WTC11 (cell line): ENCODE data around the gene SMYD3. TPM values are rescaled to one million over a fixed set of nuclear protein-coding genes. Genes with fewer than 3 reads are reported as not detected.

Experiments
- ATAC-seq: fragments of 200-7000 bp; cut with Tn5 transposase; 2 replicates; pipeline ENCODE4 v1.10.0; 2021; ENCODE audit warnings: mild to moderate bottlenecking, moderate library complexity
- CTCF ChIA-PET: fragments of 300-600 bp; sonication (Branson Sonifier 250); formaldehyde crosslinking; loops from one replicate; lab custom pipeline; 2021; ENCODE audit warnings: antibody characterized with exemption; lab: Charles Lee
- POLR2A ChIA-PET: fragments of 350-600 bp; sonication (Branson Sonifier 250); formaldehyde crosslinking; loops from one replicate; lab custom pipeline; 2021; ENCODE audit warnings: antibody characterized with exemption; lab: Charles Lee
- DNase-seq: peaks from one replicate; pipeline ENCODE4 v3.0.0; 2021; ENCODE audit warnings: low spot score
- H3K27ac Mint-ChIP-seq: 2 replicates; pipeline ENCODE4 v1.8.0; 2021; ENCODE audit warnings: mixed read lengths
- H3K27me3 Mint-ChIP-seq: 2 replicates; pipeline ENCODE4 v1.8.0; 2021; ENCODE audit warnings: low read depth, mild to moderate bottlenecking, moderate library complexity, mixed read lengths
- H3K36me3 Mint-ChIP-seq: 2 replicates; pipeline ENCODE4 v1.8.0; 2021; ENCODE audit warnings: mixed read lengths
- H3K4me1 Mint-ChIP-seq: 2 replicates; pipeline ENCODE4 v1.8.0; 2022; ENCODE audit warnings: mixed read lengths
- H3K4me3 Mint-ChIP-seq: 2 replicates; pipeline ENCODE4 v1.8.0; 2021; ENCODE audit warnings: mild to moderate bottlenecking, moderate library complexity, mixed read lengths
- H3K9me3 Mint-ChIP-seq: 2 replicates; pipeline ENCODE4 v1.8.0; 2021; ENCODE audit warnings: mixed read lengths
- EMX1 ChIP-seq: fragments of 250-450 bp; sonication (Bioruptor Pico); IDR thresholded peaks from 2 replicates; pipeline ENCODE4 v1.8.0; 2021; ENCODE audit warnings: mild to moderate bottlenecking
- FOXK1 ChIP-seq: sonication (generic); formaldehyde crosslinking; IDR thresholded peaks from 2 replicates; pipeline ENCODE4 v1.8.0; 2022; ENCODE audit warnings: mild to moderate bottlenecking, moderate library complexity, missing genetic modification reagents
- GRHL2 ChIP-seq: fragments of 250-450 bp; sonication (Bioruptor Pico); IDR thresholded peaks from 2 replicates; pipeline ENCODE4 v1.8.0; 2022; ENCODE audit warnings: mild to moderate bottlenecking, moderate library complexity; ENCODE audit not compliant: insufficient replicate concordance, severe bottlenecking
- JUN ChIP-seq: sonication (generic); formaldehyde crosslinking; IDR thresholded peaks from 2 replicates; pipeline ENCODE4 v1.8.0; 2023; ENCODE audit warnings: mild to moderate bottlenecking, missing genetic modification reagents
- KAT7 ChIP-seq: sonication (generic); formaldehyde crosslinking; IDR thresholded peaks from 2 replicates; pipeline ENCODE4 v1.8.1; 2023; ENCODE audit warnings: missing genetic modification reagents, mild to moderate bottlenecking, borderline replicate concordance
- MYBL2 ChIP-seq: sonication (generic); formaldehyde crosslinking; IDR thresholded peaks from 2 replicates; pipeline ENCODE4 v1.8.1; 2023; ENCODE audit warnings: mild to moderate bottlenecking, moderate library complexity, missing genetic modification reagents
- NFE2L1 ChIP-seq: sonication (generic); formaldehyde crosslinking; IDR thresholded peaks from 2 replicates; pipeline ENCODE4 v1.8.1; 2023; ENCODE audit warnings: missing genetic modification reagents
- ZNF317 ChIP-seq: sonication (generic); formaldehyde crosslinking; IDR thresholded peaks from 2 replicates; pipeline ENCODE4 v1.8.1; 2023; ENCODE audit warnings: low read depth, mild to moderate bottlenecking, moderate library complexity, missing genetic modification reagents, borderline replicate concordance
- ZNF416 ChIP-seq: fragments of 250-450 bp; sonication (Bioruptor Pico); IDR thresholded peaks from 2 replicates; pipeline ENCODE4 v1.9.0; 2021; ENCODE audit warnings: mild to moderate bottlenecking, inconsistent platforms
- total RNA-seq: library from RNA; stranded (reverse); gene quantifications from 3 replicates; pipeline ENCODE4 v1.2.3, GENCODE V29; 2021
- TF ChIP-seq, protein P1 (sequence below): fragments of 200-600 bp; IDR thresholded peaks from 2 replicates; pipeline ENCODE4 v1.8.0; 2022; ENCODE audit warnings: antibody characterized with exemption
- TF ChIP-seq, protein P2 (sequence below): sonication (generic); formaldehyde crosslinking; IDR thresholded peaks from 2 replicates; pipeline ENCODE4 v1.8.1; 2022; ENCODE audit warnings: low read depth, mild to moderate bottlenecking, moderate library complexity, missing genetic modification reagents, borderline replicate concordance
- TF ChIP-seq, protein P3 (sequence below): sonication (generic); formaldehyde crosslinking; IDR thresholded peaks from 2 replicates; pipeline ENCODE4 v1.8.0; 2022; ENCODE audit warnings: missing genetic modification reagents
- TF ChIP-seq, protein P4 (sequence below): fragments of 250-450 bp; sonication (Bioruptor Pico); conservative IDR thresholded peaks from 2 replicates; pipeline ENCODE4 v1.9.0; 2021; ENCODE audit warnings: mild to moderate bottlenecking
- TF ChIP-seq, protein P5 (sequence below): sonication (generic); formaldehyde crosslinking; IDR thresholded peaks from 2 replicates; pipeline ENCODE4 v1.8.0; 2023; ENCODE audit warnings: missing genetic modification reagents, mild to moderate bottlenecking, borderline replicate concordance
- TF ChIP-seq, protein P6 (sequence below): sonication (generic); formaldehyde crosslinking; conservative IDR thresholded peaks from 2 replicates; pipeline ENCODE4 v1.8.1; 2023; ENCODE audit warnings: mild to moderate bottlenecking, low read depth, missing genetic modification reagents, moderate library complexity

The SMYD3 gene
- total RNA-seq, 1 experiment from 2014 or later = 21.4 TPM

DNA sequence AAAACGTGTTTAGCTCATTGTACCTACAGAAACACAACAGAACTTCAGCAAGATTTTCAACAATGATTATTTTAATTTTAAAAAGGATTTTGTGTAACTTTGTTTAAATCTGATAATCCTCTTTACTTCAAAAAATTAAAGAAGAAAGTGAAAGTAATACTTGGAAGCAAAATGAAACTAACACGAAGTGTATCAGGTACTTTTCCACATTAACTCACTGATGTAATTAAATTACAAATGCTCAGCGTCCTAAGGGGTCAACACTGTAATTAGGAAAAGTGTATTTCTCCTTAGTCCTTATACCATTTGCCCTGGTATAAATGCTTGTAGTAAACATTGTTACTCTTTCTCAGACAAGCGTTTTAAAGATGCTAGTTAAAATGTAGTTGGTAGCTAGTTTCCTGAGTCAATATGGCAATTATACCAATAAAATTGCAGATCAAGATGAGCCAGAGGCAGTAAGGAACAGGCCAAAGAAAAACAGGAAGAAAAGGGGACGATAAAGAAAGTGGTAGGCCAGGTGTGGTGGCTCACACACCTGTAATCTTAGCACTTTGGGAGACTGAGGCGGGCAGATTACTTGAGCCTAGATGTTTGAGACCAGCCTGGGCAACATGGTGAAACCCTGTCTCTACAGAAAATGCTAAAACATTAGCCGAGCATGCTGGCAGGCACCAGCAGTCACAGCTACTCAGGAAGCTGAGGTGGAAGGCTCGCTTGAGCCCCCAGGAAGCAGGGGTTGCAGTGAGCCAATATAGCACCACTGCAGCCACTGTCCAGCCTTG lies 553.0 kb downstream of the SMYD3 start (continued):
- TF ChIP-seq, protein P1, sequence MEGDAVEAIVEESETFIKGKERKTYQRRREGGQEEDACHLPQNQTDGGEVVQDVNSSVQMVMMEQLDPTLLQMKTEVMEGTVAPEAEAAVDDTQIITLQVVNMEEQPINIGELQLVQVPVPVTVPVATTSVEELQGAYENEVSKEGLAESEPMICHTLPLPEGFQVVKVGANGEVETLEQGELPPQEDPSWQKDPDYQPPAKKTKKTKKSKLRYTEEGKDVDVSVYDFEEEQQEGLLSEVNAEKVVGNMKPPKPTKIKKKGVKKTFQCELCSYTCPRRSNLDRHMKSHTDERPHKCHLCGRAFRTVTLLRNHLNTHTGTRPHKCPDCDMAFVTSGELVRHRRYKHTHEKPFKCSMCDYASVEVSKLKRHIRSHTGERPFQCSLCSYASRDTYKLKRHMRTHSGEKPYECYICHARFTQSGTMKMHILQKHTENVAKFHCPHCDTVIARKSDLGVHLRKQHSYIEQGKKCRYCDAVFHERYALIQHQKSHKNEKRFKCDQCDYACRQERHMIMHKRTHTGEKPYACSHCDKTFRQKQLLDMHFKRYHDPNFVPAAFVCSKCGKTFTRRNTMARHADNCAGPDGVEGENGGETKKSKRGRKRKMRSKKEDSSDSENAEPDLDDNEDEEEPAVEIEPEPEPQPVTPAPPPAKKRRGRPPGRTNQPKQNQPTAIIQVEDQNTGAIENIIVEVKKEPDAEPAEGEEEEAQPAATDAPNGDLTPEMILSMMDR = no peak
- TF ChIP-seq, protein P2, sequence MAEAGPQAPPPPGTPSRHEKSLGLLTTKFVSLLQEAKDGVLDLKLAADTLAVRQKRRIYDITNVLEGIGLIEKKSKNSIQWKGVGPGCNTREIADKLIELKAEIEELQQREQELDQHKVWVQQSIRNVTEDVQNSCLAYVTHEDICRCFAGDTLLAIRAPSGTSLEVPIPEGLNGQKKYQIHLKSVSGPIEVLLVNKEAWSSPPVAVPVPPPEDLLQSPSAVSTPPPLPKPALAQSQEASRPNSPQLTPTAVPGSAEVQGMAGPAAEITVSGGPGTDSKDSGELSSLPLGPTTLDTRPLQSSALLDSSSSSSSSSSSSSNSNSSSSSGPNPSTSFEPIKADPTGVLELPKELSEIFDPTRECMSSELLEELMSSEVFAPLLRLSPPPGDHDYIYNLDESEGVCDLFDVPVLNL = no peak
- TF ChIP-seq, protein P3, sequence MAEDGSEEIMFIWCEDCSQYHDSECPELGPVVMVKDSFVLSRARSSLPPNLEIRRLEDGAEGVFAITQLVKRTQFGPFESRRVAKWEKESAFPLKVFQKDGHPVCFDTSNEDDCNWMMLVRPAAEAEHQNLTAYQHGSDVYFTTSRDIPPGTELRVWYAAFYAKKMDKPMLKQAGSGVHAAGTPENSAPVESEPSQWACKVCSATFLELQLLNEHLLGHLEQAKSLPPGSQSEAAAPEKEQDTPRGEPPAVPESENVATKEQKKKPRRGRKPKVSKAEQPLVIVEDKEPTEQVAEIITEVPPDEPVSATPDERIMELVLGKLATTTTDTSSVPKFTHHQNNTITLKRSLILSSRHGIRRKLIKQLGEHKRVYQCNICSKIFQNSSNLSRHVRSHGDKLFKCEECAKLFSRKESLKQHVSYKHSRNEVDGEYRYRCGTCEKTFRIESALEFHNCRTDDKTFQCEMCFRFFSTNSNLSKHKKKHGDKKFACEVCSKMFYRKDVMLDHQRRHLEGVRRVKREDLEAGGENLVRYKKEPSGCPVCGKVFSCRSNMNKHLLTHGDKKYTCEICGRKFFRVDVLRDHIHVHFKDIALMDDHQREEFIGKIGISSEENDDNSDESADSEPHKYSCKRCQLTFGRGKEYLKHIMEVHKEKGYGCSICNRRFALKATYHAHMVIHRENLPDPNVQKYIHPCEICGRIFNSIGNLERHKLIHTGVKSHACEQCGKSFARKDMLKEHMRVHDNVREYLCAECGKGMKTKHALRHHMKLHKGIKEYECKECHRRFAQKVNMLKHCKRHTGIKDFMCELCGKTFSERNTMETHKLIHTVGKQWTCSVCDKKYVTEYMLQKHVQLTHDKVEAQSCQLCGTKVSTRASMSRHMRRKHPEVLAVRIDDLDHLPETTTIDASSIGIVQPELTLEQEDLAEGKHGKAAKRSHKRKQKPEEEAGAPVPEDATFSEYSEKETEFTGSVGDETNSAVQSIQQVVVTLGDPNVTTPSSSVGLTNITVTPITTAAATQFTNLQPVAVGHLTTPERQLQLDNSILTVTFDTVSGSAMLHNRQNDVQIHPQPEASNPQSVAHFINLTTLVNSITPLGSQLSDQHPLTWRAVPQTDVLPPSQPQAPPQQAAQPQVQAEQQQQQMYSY = no peak
- TF ChIP-seq, all 79 proteins: peak for 0

DNA sequence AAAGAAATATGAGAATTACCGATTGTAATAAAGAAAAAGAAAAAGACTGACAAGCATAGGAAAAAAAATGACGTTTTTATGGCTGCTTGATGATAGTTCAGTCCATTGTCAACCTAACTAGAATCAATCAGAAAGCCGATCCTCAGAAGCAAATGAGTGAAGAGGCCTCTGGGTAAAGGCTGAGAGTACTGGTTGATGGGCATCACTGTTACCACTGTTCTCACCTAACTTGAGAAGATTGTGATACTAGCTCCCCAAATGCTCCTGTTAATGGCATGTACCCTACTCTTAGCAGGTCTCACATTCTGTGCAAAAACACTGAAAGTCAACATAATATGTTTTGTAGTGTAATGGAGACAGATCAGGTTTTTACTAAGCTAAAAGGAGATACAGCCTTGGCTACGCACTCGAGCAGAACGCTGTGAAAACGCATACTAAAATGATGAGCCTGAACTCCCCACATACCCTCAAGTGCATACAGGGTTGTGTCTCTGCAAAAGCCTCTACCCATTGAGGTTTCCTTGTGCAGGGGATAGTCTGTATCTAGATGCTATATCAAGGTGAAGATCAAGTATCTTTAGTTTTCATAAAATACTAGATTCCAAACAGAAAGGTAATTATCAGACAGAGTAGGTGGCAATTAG lies 554.6 kb downstream of the SMYD3 start:
- Mint-ChIP-seq H3K27ac (no peak overlapping the region), H3K4me1 (peaks cover 10% of the 10 kb centered on the region; the same call in 1 of the 2 replicates), H3K36me3 (no peaks in the 10 kb centered on the region), H3K4me3 (no peak overlapping the region), H3K27me3 (no peaks in the 10 kb centered on the region), H3K9me3 (no peaks in the 10 kb centered on the region)
- ATAC-seq (no peak), DNase-seq (no peak)
- CTCF ChIA-PET = no interaction called here
- no peak for TF ChIP-seq KAT7
- TF ChIP-seq, protein P4, sequence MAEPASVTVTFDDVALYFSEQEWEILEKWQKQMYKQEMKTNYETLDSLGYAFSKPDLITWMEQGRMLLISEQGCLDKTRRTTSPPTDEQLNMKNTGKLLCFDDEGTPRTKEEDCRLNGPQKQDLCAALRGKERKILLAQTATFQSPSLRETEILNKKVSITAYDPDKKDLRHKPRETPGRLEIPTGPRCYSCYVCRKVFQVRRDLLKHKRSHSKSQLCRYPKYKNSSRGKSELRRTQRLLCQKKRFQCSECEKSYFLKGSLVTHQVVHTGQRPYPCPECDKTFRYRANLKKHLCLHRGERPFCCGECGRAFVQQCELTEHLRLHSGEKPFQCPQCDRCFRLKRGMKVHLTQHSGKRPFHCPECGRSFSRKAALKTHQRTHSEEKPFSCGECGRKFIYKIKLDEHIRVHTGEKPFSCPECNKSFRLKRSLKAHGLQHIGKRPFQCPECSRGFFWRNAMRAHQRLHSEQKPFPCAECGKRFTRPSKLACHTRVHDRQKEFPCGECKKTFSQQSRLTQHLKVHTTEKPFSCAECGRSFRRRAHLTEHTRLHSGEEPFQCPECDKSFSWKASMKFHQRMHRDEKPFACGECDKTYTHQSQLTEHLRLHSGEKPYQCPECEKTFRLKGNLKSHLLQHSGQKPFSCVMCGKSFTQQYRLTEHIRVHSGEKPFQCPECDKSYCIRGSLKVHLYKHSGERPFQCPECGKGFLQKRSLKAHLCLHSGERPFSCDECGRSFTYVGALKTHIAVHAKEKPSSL (CRISPR knock-in tag) = no peak
- no peak for TF ChIP-seq NFE2L1
- TF ChIP-seq MYBL2 = no peak
- TF ChIP-seq, protein P5, sequence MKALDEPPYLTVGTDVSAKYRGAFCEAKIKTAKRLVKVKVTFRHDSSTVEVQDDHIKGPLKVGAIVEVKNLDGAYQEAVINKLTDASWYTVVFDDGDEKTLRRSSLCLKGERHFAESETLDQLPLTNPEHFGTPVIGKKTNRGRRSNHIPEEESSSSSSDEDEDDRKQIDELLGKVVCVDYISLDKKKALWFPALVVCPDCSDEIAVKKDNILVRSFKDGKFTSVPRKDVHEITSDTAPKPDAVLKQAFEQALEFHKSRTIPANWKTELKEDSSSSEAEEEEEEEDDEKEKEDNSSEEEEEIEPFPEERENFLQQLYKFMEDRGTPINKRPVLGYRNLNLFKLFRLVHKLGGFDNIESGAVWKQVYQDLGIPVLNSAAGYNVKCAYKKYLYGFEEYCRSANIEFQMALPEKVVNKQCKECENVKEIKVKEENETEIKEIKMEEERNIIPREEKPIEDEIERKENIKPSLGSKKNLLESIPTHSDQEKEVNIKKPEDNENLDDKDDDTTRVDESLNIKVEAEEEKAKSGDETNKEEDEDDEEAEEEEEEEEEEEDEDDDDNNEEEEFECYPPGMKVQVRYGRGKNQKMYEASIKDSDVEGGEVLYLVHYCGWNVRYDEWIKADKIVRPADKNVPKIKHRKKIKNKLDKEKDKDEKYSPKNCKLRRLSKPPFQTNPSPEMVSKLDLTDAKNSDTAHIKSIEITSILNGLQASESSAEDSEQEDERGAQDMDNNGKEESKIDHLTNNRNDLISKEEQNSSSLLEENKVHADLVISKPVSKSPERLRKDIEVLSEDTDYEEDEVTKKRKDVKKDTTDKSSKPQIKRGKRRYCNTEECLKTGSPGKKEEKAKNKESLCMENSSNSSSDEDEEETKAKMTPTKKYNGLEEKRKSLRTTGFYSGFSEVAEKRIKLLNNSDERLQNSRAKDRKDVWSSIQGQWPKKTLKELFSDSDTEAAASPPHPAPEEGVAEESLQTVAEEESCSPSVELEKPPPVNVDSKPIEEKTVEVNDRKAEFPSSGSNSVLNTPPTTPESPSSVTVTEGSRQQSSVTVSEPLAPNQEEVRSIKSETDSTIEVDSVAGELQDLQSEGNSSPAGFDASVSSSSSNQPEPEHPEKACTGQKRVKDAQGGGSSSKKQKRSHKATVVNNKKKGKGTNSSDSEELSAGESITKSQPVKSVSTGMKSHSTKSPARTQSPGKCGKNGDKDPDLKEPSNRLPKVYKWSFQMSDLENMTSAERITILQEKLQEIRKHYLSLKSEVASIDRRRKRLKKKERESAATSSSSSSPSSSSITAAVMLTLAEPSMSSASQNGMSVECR (CRISPR knock-in tag) = no peak
- no peak for TF ChIP-seq ZNF317
- no peak for TF ChIP-seq GRHL2
- no peak for TF ChIP-seq ZNF416 (CRISPR knock-in tag)
- TF ChIP-seq FOXK1 (CRISPR knock-in tag) = no peak
- TF ChIP-seq, protein P6, sequence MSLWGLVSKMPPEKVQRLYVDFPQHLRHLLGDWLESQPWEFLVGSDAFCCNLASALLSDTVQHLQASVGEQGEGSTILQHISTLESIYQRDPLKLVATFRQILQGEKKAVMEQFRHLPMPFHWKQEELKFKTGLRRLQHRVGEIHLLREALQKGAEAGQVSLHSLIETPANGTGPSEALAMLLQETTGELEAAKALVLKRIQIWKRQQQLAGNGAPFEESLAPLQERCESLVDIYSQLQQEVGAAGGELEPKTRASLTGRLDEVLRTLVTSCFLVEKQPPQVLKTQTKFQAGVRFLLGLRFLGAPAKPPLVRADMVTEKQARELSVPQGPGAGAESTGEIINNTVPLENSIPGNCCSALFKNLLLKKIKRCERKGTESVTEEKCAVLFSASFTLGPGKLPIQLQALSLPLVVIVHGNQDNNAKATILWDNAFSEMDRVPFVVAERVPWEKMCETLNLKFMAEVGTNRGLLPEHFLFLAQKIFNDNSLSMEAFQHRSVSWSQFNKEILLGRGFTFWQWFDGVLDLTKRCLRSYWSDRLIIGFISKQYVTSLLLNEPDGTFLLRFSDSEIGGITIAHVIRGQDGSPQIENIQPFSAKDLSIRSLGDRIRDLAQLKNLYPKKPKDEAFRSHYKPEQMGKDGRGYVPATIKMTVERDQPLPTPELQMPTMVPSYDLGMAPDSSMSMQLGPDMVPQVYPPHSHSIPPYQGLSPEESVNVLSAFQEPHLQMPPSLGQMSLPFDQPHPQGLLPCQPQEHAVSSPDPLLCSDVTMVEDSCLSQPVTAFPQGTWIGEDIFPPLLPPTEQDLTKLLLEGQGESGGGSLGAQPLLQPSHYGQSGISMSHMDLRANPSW (CRISPR knock-in tag) = no peak
- TF ChIP-seq EMX1 (CRISPR knock-in tag) = no peak
- no peak for TF ChIP-seq JUN (CRISPR knock-in tag)
- POLR2A ChIA-PET = no interaction called here
